Measurements from ENCODE around the gene TRIM69. TPM values are rescaled to one million over a fixed set of nuclear protein-coding genes. Genes with fewer than 3 reads are reported as not detected.
"Not testable (repeated sequence)": the region's sequence is repeated elsewhere in the genome, so short reads cannot be mapped to it uniquely, and the experiment has no call there.

The TRIM69 gene, protein sequence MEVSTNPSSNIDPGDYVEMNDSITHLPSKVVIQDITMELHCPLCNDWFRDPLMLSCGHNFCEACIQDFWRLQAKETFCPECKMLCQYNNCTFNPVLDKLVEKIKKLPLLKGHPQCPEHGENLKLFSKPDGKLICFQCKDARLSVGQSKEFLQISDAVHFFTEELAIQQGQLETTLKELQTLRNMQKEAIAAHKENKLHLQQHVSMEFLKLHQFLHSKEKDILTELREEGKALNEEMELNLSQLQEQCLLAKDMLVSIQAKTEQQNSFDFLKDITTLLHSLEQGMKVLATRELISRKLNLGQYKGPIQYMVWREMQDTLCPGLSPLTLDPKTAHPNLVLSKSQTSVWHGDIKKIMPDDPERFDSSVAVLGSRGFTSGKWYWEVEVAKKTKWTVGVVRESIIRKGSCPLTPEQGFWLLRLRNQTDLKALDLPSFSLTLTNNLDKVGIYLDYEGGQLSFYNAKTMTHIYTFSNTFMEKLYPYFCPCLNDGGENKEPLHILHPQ
- 35.6 TPM for total RNA-seq

DNA sequence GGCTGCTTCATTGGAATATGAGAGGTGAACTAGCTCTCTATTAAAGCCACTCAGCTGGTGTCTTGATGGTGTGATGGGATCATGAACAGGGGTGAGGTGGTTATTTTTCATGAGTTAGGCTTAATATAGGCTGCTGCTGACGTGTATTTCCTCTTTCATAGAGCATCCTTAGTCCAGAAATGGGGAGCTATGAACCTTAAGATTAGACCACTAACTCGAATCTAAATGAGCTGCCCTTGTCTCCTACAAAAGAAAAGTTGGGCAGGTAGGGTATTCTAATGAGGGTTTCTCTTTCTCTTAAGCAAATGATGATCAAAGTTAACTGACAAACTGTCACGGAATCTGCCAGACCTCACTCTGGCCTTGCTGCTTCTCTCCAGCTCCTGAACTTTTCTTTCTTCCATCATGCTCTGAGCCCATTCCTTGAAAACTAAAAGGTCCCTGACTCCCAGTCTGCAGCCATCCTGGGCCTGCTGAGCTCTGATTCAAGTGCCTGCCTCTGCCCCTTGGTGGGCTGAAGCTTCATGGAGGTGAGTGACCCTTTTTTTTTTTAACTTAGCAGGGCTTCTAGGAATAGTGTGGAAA is at the start of gene TRIM69:
TSS of gene TRIM69 (plus strand) at position 348 of the 585 bp plus-strand sequence. CDS start at position 525, 177 bp downstream.
- no peak for DNase-seq

DNA sequence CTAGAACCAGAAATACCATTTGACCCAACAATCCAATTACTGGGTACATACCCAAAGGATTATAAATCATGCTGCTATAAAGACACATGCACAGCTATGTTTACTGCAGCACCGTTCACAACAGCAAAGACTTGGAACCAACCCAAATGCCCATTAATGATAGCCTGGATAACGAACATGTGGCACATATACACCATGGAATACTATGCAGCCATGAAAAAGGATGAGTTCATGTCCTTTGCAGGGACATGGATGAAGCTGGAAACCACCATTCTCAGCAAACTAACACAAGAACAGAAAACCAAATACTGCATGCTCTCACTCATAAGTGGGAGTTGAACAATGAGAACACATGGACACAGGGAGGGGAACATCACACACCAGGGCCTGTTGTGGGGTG is 47.0 kb upstream of the TRIM69 start:
- not testable (repeated sequence) for DNase-seq

DNA sequence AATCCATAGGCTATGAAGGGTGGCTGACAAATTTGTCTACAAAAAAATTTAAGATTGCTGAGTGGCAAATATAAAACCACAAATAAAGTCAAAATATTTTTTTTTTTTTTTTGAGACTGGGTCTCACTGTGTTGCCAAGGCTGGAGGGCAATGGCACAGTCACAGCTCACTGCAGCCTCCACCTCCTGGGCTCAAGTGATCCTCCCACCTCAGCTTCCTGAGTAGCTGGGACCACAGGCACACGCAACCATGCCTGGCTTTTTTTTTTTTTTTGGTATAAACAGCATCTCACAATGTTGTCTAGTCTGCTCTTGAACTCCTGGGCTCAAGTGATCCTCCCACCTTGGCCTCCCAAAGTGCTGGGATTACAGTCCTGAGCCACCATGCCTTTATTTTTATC is 46.1 kb upstream of the TRIM69 start:
- not testable (repeated sequence) for DNase-seq

DNA sequence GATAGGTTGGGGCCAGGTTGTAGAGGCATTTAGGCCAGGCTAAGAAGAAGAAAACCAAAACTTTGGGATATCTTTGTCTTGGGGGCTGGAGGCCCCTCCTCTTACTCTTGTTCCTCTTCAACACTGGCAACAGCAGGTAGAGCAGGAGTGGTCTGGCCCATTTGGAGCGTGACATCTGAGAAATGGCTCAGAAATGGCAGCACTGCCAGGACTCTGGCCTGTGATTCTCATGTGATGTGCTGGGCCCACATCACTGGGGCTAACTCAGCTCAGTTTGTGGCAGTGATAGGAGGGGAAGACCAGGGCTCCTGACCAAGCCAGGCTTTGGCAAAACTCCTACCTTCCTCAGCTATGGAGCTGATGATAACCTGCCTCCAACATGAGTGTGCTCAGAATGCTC is 43.7 kb upstream of the TRIM69 start:
- no peak for DNase-seq

DNA sequence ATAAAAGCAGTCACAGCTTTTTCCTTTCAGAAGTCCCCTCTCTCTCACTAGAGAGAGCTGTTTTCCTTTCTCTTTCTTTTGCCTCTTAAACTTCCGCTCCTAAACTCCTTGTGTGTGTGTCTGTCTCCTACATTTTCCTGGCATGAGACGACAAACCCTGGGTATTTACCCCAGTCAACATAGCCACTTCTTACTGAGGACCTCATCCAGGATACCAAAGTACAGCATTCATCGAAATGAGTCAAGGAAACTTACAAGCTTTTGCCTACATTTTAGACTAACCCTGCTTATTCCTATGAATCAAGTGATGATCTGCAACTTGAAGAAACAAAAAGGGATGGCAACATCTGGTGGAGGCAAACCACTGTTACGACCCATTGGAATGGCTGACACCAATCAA is 41.9 kb upstream of the TRIM69 start:
- DNase-seq, result no peak

DNA sequence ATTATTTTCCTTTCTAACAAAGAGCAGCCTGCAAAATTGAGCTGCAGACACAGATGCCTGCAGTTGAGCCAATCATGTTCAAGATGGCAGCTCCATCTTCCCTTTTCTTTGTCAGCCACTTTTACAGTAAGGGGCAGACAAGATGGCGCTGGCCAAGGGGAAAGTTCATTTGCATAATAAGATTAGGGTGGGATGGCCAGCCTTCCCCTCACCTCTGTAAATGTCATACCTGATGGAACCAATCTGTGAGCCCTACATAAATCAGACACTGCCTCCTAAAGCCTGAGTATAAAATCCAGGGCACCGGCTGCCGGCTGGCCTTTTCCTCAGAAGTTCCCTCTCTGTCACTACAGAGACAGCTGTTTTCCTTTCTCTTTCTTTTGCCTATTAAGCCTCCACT is 41.0 kb upstream of the TRIM69 start:
- DNase-seq, result no peak

DNA sequence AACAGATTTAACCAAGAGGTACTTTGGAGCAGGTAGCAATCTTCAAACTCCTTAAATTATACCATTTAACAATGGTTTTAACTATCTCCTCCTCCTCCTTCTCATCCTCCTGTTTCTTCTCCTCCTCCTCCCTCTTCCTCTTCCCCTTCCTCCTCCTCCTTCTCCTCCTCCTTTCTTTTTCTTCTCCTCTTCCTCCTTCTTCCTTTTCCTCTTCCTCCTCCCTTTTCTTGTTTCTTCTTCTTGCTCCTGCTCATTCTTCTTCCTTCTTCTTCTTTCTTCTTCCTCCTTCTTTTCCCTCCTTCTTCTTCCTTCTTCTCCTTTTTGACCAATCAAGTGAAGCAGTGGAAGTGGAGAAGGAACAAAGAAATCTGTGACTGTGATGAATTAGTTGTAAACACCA is 39.3 kb upstream of the TRIM69 start:
- DNase-seq, result no peak

DNA sequence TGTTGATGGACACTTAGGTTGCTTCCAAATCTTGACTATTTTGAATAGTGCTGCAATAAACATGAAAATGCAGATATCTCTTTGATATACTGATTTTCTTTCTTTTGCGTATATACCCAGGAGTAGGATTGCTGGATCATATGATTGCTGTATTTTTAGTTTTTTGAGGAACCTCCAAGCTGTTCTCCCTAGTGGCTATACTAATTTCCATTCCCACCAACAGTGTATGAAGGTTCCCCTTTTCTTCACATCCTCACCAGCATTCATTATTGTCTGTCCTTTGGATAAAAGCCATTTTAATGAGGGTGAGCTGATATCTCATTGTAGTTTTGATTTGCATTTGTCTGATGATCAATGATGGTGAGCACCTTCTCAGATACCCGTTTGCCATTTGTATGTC is 37.7 kb upstream of the TRIM69 start:
- no peak for DNase-seq

DNA sequence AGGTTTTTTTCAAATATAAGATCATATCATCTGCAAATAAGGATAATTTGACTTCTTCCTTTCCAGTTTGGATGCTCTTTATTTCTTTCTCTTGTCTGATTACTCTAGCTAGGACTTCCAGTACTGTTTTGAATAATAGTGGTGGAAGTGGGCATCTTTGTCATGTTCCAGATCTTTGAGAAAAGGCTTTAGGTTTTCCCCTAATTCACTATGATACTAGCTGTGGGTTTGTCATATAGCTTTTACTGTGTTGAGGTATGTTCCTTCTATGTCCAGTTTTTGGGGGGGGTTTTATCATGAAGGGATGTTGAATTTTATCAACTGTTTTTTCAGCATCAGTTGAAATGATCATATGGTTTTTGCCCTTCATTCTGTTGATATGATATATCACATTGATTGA is 35.7 kb upstream of the TRIM69 start:
- not testable (repeated sequence) for DNase-seq

DNA sequence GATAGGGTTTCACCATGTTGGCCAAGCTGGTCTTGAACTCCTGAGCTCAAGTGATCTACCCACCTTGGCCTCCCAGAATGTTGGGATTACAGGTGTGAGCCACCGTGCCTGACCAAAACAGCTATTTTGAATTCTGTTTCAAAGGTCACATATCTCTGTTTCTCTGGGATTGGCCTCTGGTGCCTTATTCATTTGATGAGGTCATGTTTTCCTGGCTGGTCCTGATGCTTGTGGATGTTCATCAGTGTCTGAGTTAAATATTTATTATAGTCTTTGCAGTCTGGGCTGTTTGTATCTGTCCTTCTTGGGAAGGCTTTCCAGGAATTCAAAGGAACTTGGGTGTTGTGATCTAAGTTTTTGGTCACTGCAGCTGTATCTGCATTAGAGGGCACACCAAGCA is 30.3 kb upstream of the TRIM69 start:
- DNase-seq, result no peak

DNA sequence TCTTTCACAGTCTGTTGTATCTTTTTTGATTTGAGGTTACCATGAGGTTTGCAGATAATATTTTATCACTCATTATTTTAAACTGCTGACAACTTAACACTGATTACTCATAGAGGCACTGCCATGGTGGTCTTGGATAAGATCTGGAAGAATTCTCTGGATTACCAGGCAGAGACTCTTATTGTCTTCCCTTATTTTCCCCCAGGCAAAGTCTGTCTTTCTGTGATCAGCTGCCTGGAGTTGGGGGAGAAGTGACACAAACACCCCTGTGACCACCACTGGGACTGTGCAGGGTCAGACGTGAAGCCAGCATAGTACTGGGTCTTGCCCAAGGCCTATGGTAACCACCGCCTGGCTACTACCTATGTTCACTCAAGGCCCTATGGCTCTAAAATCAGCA is 29.9 kb upstream of the TRIM69 start:
- DNase-seq, result no peak

DNA sequence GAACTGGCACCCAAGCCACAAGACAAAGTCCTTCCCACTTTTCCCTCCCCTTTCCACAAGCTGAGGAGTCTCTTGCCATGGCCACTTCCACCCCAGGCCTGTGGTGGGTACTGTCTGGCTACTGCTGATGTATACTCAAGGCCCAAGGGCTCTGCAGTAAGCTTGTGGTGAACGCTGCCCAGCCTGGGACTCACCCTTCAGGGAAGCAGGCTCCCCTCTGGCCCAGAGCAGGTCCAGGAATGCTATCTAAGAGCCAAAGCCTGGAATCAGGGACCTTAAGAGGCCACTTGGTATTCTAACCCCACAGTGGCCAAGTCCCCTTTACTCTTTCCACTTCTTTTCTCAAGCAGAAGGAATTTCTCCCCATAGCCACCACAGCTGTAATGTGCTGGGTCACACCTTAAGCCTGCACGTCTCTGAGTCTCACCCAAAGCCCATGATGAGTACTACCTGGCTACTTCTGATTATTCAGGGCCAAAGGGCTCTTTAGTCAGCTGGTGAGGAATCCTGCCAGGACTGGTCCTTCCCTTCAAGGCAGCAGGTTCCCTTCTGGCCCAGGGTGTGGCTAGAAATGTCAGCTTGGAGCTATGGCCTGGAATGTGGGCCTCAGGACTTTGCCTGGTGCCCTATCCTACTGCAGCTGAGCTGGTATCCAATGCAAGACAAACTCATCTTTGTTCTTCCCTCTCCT is 29.2 kb upstream of the TRIM69 start:
- no peak for DNase-seq

DNA sequence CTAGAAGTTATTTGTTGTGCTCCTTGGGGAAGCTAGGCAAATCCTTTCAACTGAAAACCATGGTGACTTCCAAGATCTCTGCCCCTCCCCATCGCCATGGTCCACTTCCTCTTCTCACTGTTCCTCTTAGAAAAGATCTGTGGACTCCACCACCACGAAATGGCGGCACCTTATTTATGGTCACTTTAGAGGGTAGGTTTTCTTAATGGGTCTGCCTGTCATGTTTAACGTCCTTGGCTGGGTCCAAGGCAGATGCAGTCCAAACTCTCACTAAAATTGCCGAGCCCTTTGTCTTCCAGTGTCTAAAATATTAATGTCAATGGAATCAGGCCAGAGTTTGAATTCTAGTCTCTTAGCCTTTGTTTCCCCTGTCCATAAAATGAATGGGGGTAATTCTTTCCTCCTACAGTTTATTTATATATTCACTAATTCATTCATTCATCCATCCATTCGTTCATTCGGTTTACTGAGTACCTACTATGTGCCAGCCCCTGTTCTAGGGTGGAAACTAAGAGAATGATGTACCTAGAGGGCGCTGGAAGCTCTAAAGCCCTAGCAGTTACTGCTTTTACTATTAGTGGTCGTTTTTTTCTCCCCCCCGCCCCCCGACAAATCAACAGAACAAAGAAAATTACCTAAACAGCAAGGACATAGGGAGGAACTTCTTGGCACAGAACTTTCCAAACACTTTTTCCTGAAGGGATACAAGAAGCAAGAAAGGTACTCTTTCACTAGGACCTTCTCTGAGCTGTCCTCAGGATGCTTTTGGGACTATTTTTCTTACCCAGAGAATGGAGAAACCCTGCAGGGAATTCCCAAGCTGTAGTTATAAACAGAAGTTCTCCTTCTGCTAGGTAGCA is 25.9 kb upstream of the TRIM69 start:
- DNase-seq, result no peak

DNA sequence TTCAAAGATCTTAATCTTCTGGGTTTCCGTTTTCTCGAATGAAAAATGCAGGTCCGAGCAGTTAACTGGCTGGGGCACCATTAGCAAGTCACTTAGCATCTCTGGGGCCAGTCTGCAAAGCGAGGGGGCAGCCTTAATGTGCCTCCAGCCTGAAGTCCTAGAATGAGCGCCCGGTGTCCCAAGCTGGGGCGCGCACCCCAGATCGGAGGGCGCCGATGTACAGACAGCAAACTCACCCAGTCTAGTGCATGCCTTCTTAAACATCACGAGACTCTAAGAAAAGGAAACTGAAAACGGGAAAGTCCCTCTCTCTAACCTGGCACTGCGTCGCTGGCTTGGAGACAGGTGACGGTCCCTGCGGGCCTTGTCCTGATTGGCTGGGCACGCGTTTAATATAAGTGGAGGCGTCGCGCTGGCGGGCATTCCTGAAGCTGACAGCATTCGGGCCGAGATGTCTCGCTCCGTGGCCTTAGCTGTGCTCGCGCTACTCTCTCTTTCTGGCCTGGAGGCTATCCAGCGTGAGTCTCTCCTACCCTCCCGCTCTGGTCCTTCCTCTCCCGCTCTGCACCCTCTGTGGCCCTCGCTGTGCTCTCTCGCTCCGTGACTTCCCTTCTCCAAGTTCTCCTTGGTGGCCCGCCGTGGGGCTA is 25.1 kb upstream of the TRIM69 start, which contains the start of the genes B2M and PATL2:
TSS of gene B2M (plus strand) at position 422 of the 647 bp plus-strand sequence. CDS start at position 452, 30 bp downstream.
TSS of gene PATL2 (minus strand) at position 228 of the 647 bp plus-strand sequence. CDS start 34,833 bp downstream, outside the sequence.
- DNase-seq, result peak; percentile 91

DNA sequence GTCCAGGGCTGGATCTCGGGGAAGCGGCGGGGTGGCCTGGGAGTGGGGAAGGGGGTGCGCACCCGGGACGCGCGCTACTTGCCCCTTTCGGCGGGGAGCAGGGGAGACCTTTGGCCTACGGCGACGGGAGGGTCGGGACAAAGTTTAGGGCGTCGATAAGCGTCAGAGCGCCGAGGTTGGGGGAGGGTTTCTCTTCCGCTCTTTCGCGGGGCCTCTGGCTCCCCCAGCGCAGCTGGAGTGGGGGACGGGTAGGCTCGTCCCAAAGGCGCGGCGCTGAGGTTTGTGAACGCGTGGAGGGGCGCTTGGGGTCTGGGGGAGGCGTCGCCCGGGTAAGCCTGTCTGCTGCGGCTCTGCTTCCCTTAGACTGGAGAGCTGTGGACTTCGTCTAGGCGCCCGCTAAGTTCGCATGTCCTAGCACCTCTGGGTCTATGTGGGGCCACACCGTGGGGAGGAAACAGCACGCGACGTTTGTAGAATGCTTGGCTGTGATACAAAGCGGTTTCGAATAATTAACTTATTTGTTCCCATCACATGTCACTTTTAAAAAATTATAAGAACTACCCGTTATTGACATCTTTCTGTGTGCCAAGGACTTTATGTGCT is 24.5 kb upstream of the TRIM69 start:
- no peak for DNase-seq

DNA sequence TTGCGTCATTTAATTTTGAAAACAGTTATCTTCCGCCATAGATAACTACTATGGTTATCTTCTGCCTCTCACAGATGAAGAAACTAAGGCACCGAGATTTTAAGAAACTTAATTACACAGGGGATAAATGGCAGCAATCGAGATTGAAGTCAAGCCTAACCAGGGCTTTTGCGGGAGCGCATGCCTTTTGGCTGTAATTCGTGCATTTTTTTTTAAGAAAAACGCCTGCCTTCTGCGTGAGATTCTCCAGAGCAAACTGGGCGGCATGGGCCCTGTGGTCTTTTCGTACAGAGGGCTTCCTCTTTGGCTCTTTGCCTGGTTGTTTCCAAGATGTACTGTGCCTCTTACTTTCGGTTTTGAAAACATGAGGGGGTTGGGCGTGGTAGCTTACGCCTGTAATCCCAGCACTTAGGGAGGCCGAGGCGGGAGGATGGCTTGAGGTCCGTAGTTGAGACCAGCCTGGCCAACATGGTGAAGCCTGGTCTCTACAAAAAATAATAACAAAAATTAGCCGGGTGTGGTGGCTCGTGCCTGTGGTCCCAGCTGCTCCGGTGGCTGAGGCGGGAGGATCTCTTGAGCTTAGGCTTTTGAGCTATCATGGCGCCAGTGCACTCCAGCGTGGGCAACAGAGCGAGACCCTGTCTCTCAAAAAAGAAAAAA is 23.9 kb upstream of the TRIM69 start:
- no peak for DNase-seq

DNA sequence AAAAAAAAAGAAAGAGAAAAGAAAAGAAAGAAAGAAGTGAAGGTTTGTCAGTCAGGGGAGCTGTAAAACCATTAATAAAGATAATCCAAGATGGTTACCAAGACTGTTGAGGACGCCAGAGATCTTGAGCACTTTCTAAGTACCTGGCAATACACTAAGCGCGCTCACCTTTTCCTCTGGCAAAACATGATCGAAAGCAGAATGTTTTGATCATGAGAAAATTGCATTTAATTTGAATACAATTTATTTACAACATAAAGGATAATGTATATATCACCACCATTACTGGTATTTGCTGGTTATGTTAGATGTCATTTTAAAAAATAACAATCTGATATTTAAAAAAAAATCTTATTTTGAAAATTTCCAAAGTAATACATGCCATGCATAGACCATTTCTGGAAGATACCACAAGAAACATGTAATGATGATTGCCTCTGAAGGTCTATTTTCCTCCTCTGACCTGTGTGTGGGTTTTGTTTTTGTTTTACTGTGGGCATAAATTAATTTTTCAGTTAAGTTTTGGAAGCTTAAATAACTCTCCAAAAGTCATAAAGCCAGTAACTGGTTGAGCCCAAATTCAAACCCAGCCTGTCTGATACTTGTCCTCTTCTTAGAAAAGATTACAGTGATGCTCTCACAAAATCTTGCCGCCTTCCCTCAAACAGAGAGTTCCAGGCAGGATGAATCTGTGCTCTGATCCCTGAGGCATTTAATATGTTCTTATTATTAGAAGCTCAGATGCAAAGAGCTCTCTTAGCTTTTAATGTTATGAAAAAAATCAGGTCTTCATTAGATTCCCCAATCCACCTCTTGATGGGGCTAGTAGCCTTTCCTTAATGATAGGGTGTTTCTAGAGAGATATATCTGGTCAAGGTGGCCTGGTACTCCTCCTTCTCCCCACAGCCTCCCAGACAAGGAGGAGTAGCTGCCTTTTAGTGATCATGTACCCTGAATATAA is 23.0 kb upstream of the TRIM69 start:
- no peak for DNase-seq

DNA sequence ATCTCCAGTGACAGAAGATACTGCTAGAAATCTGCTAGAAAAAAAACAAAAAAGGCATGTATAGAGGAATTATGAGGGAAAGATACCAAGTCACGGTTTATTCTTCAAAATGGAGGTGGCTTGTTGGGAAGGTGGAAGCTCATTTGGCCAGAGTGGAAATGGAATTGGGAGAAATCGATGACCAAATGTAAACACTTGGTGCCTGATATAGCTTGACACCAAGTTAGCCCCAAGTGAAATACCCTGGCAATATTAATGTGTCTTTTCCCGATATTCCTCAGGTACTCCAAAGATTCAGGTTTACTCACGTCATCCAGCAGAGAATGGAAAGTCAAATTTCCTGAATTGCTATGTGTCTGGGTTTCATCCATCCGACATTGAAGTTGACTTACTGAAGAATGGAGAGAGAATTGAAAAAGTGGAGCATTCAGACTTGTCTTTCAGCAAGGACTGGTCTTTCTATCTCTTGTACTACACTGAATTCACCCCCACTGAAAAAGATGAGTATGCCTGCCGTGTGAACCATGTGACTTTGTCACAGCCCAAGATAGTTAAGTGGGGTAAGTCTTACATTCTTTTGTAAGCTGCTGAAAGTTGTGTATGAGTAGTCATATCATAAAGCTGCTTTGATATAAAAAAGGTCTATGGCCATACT is 21.1 kb upstream of the TRIM69 start:
- no peak for DNase-seq
